GM12878 (cell line): ENCODE measurements around the gene PRDM4. TPM values are rescaled to one million over a fixed set of nuclear protein-coding genes. Genes with fewer than 3 reads are reported as not detected.

Experiments used
- ATAC-seq: fragments of 200-7000 bp; cut with Tn5 transposase; 3 replicates; pipeline ENCODE4 v1.9.1; 2020; ENCODE audit warnings: mild to moderate bottlenecking, moderate library complexity
- BruUV-seq: library from RNA; stranded (reverse); fragments of 400-500 nt; replicated peaks from 2 replicates; lab custom pipeline; 2021; lab: Mats Ljungman, UMichigan
- CTCF ChIA-PET: fragments of 300-600 bp; sonication (Branson Sonifier 250); formaldehyde crosslinking; extraction: SDS; loops from one replicate; lab custom pipeline; 2021; ENCODE audit warnings: inconsistent platforms; lab: Yijun Ruan, JAX
- POLR2A ChIA-PET: fragments of 350-600 bp; formaldehyde crosslinking; extraction: SDS; loops from one replicate; lab custom pipeline; 2021; ENCODE audit warnings: inconsistent platforms; lab: Charles Lee
- RAD21 ChIA-PET: fragments of 300-600 bp; sonication (Branson Sonifier 250); formaldehyde crosslinking; loops from one replicate; lab custom pipeline; 2023; ENCODE audit warnings: antibody characterized with exemption; ENCODE audit not compliant: unreplicated experiment; lab: Charles Lee
- SMC1A ChIA-PET: fragments of 300-600 bp; sonication (Branson Sonifier 250); formaldehyde crosslinking; loops from one replicate; lab custom pipeline; 2023; ENCODE audit not compliant: unreplicated experiment, uncharacterized antibody; lab: Charles Lee
- DNase-seq: peaks from one replicate; pipeline ENCODE4 v3.0.0-alpha.2; 2011; ENCODE audit warnings: low read depth, low spot score
- FAIRE-seq: peaks from 3 replicates; lab custom pipeline; 2011; peaks lifted over from hg19 to GRCh38; lab: Jason Lieb, UNC
- H2AFZ ChIP-seq: 2 replicates; pipeline ENCODE4 v1.6.0; 2011; ENCODE audit warnings: low read depth, low read length, control low read depth; ENCODE audit not compliant: control insufficient read depth
- H3K27ac ChIP-seq: 2 replicates; pipeline ENCODE4 v1.5.1; 2011; ENCODE audit warnings: control low read depth; ENCODE audit not compliant: control insufficient read depth, insufficient read depth
- H3K27me3 ChIP-seq, 2 experiments: replicated peaks in 1 of 2; 2 replicates each; pipeline versions ENCODE4 v1.6.0 to v1.6.1; 2011; ENCODE audit warnings: low read length in 1 of 2; ENCODE audit not compliant: control insufficient read depth in 2 of 2, insufficient read depth in 2 of 2
- H3K36me3 ChIP-seq, 2 experiments: 2 replicates each; pipeline ENCODE4 v1.5.1; 2011; ENCODE audit warnings: low read length in 1 of 2; ENCODE audit not compliant: control insufficient read depth in 2 of 2, insufficient read depth in 2 of 2
- H3K4me1 ChIP-seq: 2 replicates; pipeline ENCODE4 v1.6.1; 2011; ENCODE audit warnings: mild to moderate bottlenecking, low read length, moderate library complexity, mixed read lengths; ENCODE audit not compliant: control insufficient read depth, insufficient read depth
- H3K4me2 ChIP-seq: 2 replicates; pipeline ENCODE4 v1.6.0; 2011; ENCODE audit warnings: control low read depth; ENCODE audit not compliant: control insufficient read depth, insufficient read depth
- H3K4me3 ChIP-seq: fragments of 200-600 bp; sonication (generic); 2 replicates; pipeline ENCODE4 v1.5.1; 2016
- H3K79me2 ChIP-seq: 2 replicates; pipeline ENCODE4 v1.6.0; 2011; ENCODE audit warnings: low read length; ENCODE audit not compliant: control insufficient read depth, insufficient read depth
- H3K9ac ChIP-seq: 2 replicates; pipeline ENCODE4 v1.8.0; 2011; ENCODE audit warnings: low read length, control low read depth, mixed read lengths; ENCODE audit not compliant: control insufficient read depth, insufficient read depth
- H3K9me3 ChIP-seq: replicated peaks from 3 replicates; pipeline ENCODE4 v1.5.1; 2011; ENCODE audit warnings: mild to moderate bottlenecking, low read length; ENCODE audit not compliant: control insufficient read depth, insufficient read depth
- H4K20me1 ChIP-seq: 2 replicates; pipeline ENCODE4 v1.6.0; 2011; ENCODE audit not compliant: control insufficient read depth, insufficient read depth
- ATF7 ChIP-seq: fragments of 450-650 bp; IDR thresholded peaks from 2 replicates; pipeline ENCODE4 v1.6.1; 2016; ENCODE audit warnings: low read depth, mild to moderate bottlenecking
- CEBPZ ChIP-seq: fragments of 150-350 bp; IDR thresholded peaks from 2 replicates; pipeline ENCODE4 v1.6.1; 2016; ENCODE audit warnings: low read depth, low read length
- CTCF ChIP-seq, 3 experiments: IDR thresholded peaks in 2 of 3; conservative IDR thresholded peaks in 1 of 3; 2 replicates each; pipeline ENCODE4 v1.5.1; 2011; ENCODE audit warnings: low read depth in 3 of 3, low read length in 3 of 3, mild to moderate bottlenecking in 3 of 3, control low read depth in 2 of 3, moderate library complexity in 2 of 3, inconsistent platforms in 1 of 3, mixed read lengths in 1 of 3; ENCODE audit not compliant: control insufficient read depth in 2 of 3, insufficient read depth in 1 of 3; ENCODE audit errors: extremely low read depth in 1 of 3
- EP300 ChIP-seq, 2 experiments: fragments of 150-350 bp in 1 of 2; IDR thresholded peaks; 2 replicates each; pipeline ENCODE4 v1.6.1; 2011 to 2012; ENCODE audit warnings: low read depth in 2 of 2, low read length in 2 of 2, borderline replicate concordance in 1 of 2, improper control_type of control experiment in 1 of 2, inconsistent platforms in 1 of 2; ENCODE audit not compliant: control insufficient read depth in 1 of 2
- ESRRA ChIP-seq: IDR thresholded peaks from 2 replicates; pipeline ENCODE4 v1.6.1; 2012; ENCODE audit warnings: mild to moderate bottlenecking, low read length, improper control_type of control experiment
- GABPA ChIP-seq: IDR thresholded peaks from 2 replicates; pipeline ENCODE4 v1.6.1; 2014; ENCODE audit warnings: antibody characterized with exemption, low read depth, mild to moderate bottlenecking, inconsistent platforms
- HDAC2 ChIP-seq: fragments of 200-600 bp; sonication (generic); IDR thresholded peaks from 2 replicates; pipeline ENCODE4 v1.6.1; 2017
- HSF1 ChIP-seq: fragments of 150-350 bp; IDR thresholded peaks from 2 replicates; pipeline ENCODE4 v1.6.1; 2014; ENCODE audit warnings: mild to moderate bottlenecking, low read depth, low read length
- IKZF1 ChIP-seq: fragments of 450-650 bp; conservative IDR thresholded peaks from 2 replicates; pipeline ENCODE4 v1.6.1; 2017; ENCODE audit warnings: antibody characterized with exemption, mild to moderate bottlenecking
- IRF5 ChIP-seq: fragments of 450-650 bp; IDR thresholded peaks from 2 replicates; pipeline ENCODE4 v1.6.1; 2017; ENCODE audit warnings: borderline replicate concordance
- JUNB ChIP-seq: IDR thresholded peaks from 2 replicates; pipeline ENCODE4 v1.6.1; 2016; ENCODE audit warnings: antibody characterized with exemption, mild to moderate bottlenecking
- RELA ChIP-seq: fragments of 450-650 bp; IDR thresholded peaks from 2 replicates; pipeline ENCODE4 v1.8.0; 2014; ENCODE audit warnings: borderline replicate concordance; ENCODE audit not compliant: partially characterized antibody
- SPI1 ChIP-seq: IDR thresholded peaks from 2 replicates; pipeline ENCODE4 v1.6.1; 2011; ENCODE audit warnings: low read depth, mild to moderate bottlenecking, low read length, moderate library complexity, borderline replicate concordance; ENCODE audit not compliant: insufficient read depth
- ZNF274 ChIP-seq: IDR thresholded peaks from one replicate; pipeline ENCODE4 v1.8.0; 2011; ENCODE audit not compliant: insufficient read length, insufficient read depth
- WGBS: methylation state at CpG from one replicate; pipeline ENCODE4 v1.1.6; 2016; ENCODE audit warnings: low lambda C conversion rate; ENCODE audit not compliant: insufficient replicate concordance, insufficient coverage; ENCODE audit errors: missing lambda C conversion rate; 5-methylcytosine and 5-hydroxymethylcytosine counted together
- in situ Hi-C: fragments of 300-500 bp; cut with MboI; formaldehyde crosslinking; loops from 9 replicates; pipeline ENCODE4 v1.14.3; 2018; ENCODE audit warnings: mixed read lengths
- intact Hi-C: fragments of 100-400 bp; cut with micrococcal nuclease; formaldehyde crosslinking; loops from one replicate; pipeline ENCODE4 v1.14.2; 2022; ENCODE audit not compliant: unreplicated experiment
- polyA plus RNA-seq, 11 experiments: library from polyadenylated mRNA; depleted of rRNA in 4 of 11; unstranded in 6 of 11; stranded (reverse) in 5 of 11; fragments of >200 nt; fragmentation: Nextera tagmentation in 4 of 11; fragmentation: Illumina TruSeq in 1 of 11; extraction: Ambion mirVana in 4 of 11; extraction: Trizol in 1 of 11; gene quantifications; 1 replicate in 1 of 11; 2 replicates in 10 of 11; pipeline versions ENCODE4 v1.2.1 to v1.2.3, GENCODE V29; 2011 to 2016; ENCODE audit warnings: inconsistent platforms in 2 of 11, missing spikeins in 2 of 11, low read depth in 1 of 11
- total RNA-seq, 4 experiments: library from RNA; depleted of rRNA in 3 of 4; stranded (reverse); fragments of >200 nt in 3 of 4; fragmentation: Illumina TruSeq in 1 of 4; extraction: Trizol in 1 of 4; gene quantifications; 2 replicates each; pipeline versions ENCODE4 v1.2.1 to v1.2.3, GENCODE V29; 2013 to 2021

Gene PRDM4
- total and polyA plus RNA-seq, 10 of the 15 experiments (the other 5 are each of a cell fraction or from before 2014, with no cell fraction given), result 5.1 to 22.2 (median 15.0) TPM

GRCh38 chr12:107736914-107737313 is 24.0 kb downstream of the PRDM4 start (continued):
- peak; percentile 79 for TF ChIP-seq ATF7
- TF ChIP-seq EP300 (IDR thresholded peaks at IDR 0.05; ENCODE audit: borderline replicate concordance in 1 of 2, control insufficient read depth in 1 of 2, low read depth in 2 of 2, low read length in 2 of 2), result peak in 1 of 2 experiments; percentile 25; a peak in 1 of 4 replicates
- TF ChIP-seq SPI1, result peak; percentile 99
- peak; percentile 35 to 45 (median 36); a peak in 5 of 6 replicates for TF ChIP-seq CTCF (IDR thresholded peaks at IDR 0.05 in 2 of 3, conservative IDR thresholded peaks at IDR 0.05 in 1 of 3; ENCODE audit: control insufficient read depth in 2 of 3, extremely low read depth in 1 of 3, insufficient read depth in 1 of 3, low read depth in 3 of 3, low read length in 3 of 3)
- TF ChIP-seq ESRRA, result no peak
- TF ChIP-seq GABPA, result peak; percentile 63; the same call in 1 of the 2 replicates
- TF ChIP-seq, all 136 proteins: peak for 20

- FAIRE-seq (no peak), DNase-seq (no peak), ATAC-seq (no peak)
- WGBS, result 97% methylated on average over 2 of the region's 2 CpGs
- SMC1A ChIA-PET, result no interaction called here
- Histone ChIP-seq H3K36me3 (peaks cover 4 to 24% of the 10 kb centered on the region in 2 experiments), H3K4me1 (peaks cover 8% of the 10 kb centered on the region), H3K9me3 (no peaks in the 10 kb centered on the region), H3K4me3 (no peak overlapping the region), H2AFZ (no peak overlapping the region), H3K79me2 (no peaks in the 10 kb centered on the region), H3K27ac (no peak overlapping the region), H3K4me2 (no peak overlapping the region), H3K9ac (no peak overlapping the region), H4K20me1 (no peaks in the 10 kb centered on the region), H3K27me3 (no peaks in the 10 kb centered on the region)
- CTCF ChIA-PET, result interaction anchor here (3.3 kb wide), 1 partner anchor 149 kb away, joined by 24 read pairs; no protein-coding TSS in a partner anchor
- RAD21 ChIA-PET, result interaction anchor here (1.6 kb wide), 1 partner anchor 23 kb away, joined by 7 read pairs; no protein-coding TSS in a partner anchor
- intact Hi-C loops, result no loop called here
- in situ Hi-C loops, result no loop called here
- no TSS peak for BruUV-seq
- POLR2A ChIA-PET, result no interaction called here
- TF ChIP-seq HDAC2 (no peak), ZNF274 (no peak), JUNB (no peak), RELA (no peak), IRF5 (no peak), HSF1 (no peak), IKZF1 (no peak), CEBPZ (no peak)
Measured at GRCh38 chr12:107735763-107736162, 25.2 kb downstream of the PRDM4 start.
